ENCODE results near the gene CALR. TPM values are rescaled to one million over a fixed set of nuclear protein-coding genes. Genes with fewer than 3 reads are reported as not detected.

CALR gene
- total and polyA plus RNA-seq, 9 of the 15 experiments (the other 6 are each of a cell fraction or from before 2014, with no cell fraction given), result 126 to 811 (median 642) TPM

DNA sequence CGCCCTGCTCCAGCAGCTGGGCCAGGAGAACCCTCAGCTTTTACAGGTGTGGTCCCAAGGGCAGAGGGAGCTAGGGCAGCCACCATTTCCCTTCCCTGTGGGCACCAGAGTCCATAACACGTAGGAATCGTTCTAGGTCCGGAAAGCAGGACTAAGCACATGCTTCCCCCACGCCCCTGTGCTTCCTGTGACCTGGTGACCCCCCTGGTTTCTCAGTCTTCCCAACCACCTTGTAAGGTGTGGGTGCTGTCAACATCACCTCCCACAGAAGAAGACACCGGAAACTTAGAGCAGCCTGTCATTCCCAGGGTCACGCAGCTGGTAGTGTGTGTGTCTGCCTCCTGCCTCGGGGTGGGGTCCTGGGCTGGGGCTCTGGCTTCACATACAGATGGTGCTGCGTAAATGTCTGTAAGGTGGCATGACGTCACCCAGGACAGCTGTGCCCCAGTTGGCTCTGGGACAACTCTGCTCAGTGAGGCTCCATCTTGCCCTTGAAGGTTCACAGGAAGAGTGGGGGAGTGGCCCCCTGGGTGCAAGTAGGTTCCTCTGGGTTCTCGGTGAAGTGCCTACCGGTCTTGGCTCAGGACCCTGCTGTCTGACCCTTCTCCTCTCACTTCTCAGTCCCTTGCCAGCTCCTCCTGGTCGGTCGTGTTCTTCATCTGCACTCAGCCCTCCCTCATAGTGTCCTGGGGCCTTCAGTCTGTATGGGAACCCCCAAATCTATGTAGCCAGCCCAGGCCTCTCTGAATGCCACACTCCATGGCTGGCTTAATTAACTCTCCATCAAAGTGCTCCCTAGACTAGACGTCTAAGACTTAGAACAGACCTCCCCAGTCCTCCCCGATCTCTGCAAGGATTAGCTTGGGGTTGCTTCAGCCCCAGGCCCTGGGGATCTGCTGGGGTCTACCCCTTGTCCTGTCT, 11.2 kb downstream of the CALR start:
- in situ Hi-C loops (cut with MboI) (no loop called here), intact Hi-C loops (cut with micrococcal nuclease) (no loop called here)
- FAIRE-seq (no peak), ATAC-seq (no peak), DNase-seq (ENCODE audit: extremely low read depth in 1 of 4, low spot score in 3 of 4) (no peak)
- Histone ChIP-seq H4K20me1 (replicated peaks; ENCODE audit: control insufficient read depth, insufficient read depth, low read length) (no peaks in the 10 kb centered on the region; the same call in 1 of the 2 replicates), H2AFZ (ENCODE audit: low read depth, low read length) (no peak overlapping the region), H3K9ac (ENCODE audit: insufficient read depth in 1 of 2, low read depth in 2 of 2, low read length in 2 of 2) (peak overlapping the region in 1 of 2 experiments; percentile 39; a peak in 2 of 4 replicates), H3K27ac (ENCODE audit: extremely low read depth, low read depth, low read length) (no peak overlapping the region), H3K9me1 (ENCODE audit: control insufficient read depth, insufficient read depth, low read length) (peaks cover 5% of the 10 kb centered on the region), H3K27me3 (ENCODE audit: control insufficient read depth in 2 of 2, insufficient read depth in 2 of 2, low read length in 2 of 2) (no peaks in the 10 kb centered on the region), H3K4me2 (ENCODE audit: insufficient read depth, low read length) (no peak overlapping the region), H3K79me2 (ENCODE audit: control insufficient read depth, insufficient read depth, low read length) (peaks cover 57% of the 10 kb centered on the region), H3K9me3 (replicated peaks; ENCODE audit: control insufficient read depth, insufficient read depth, low read depth, low read length) (no peaks in the 10 kb centered on the region), H3K4me3 (no peak overlapping the region), H3K36me3 (ENCODE audit: control insufficient read depth, insufficient read depth, low read length) (peaks cover 78% of the 10 kb centered on the region), H3K4me1 (replicated peaks in 1 of 2; ENCODE audit: control insufficient read depth in 2 of 2, insufficient read depth in 2 of 2, low read length in 2 of 2) (peaks cover 11 to 40% of the 10 kb centered on the region in 2 experiments; a peak in 4 of 5 replicates)
- TF ChIP-seq C11orf30 (IDR thresholded peaks at IDR 0.05; ENCODE audit: low read depth) (no peak), NFYB (IDR thresholded peaks at IDR 0.05; ENCODE audit: extremely low read depth, insufficient read length) (no peak), POLR2AphosphoS5 (IDR thresholded peaks at IDR 0.05; ENCODE audit: control insufficient read depth, insufficient read depth, low read depth, low read length) (0 out of 2 replicates have a peak, but pooled peaks have one; percentile 19), ZNF511 (CRISPR knock-in tag; IDR thresholded peaks at IDR 0.05) (0 out of 2 replicates have a peak, but pooled peaks have one; percentile 30), ZEB2 (IDR thresholded peaks at IDR 0.05) (no peak), ZNF347 (CRISPR knock-in tag; IDR thresholded peaks at IDR 0.05; ENCODE audit: low read depth) (no peak), BCOR (IDR thresholded peaks at IDR 0.05) (no peak)
- TF ChIP-seq, protein P1, sequence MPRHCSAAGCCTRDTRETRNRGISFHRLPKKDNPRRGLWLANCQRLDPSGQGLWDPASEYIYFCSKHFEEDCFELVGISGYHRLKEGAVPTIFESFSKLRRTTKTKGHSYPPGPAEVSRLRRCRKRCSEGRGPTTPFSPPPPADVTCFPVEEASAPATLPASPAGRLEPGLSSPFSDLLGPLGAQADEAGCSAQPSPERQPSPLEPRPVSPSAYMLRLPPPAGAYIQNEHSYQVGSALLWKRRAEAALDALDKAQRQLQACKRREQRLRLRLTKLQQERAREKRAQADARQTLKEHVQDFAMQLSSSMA (CRISPR knock-in tag; IDR thresholded peaks at IDR 0.05), result no peak
- TF ChIP-seq, protein P2, sequence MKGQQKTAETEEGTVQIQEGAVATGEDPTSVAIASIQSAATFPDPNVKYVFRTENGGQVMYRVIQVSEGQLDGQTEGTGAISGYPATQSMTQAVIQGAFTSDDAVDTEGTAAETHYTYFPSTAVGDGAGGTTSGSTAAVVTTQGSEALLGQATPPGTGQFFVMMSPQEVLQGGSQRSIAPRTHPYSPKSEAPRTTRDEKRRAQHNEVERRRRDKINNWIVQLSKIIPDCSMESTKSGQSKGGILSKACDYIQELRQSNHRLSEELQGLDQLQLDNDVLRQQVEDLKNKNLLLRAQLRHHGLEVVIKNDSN (CRISPR knock-in tag; IDR thresholded peaks at IDR 0.05), result peak; percentile 10; the same call in 1 of the 2 replicates
- TF ChIP-seq, protein P3, sequence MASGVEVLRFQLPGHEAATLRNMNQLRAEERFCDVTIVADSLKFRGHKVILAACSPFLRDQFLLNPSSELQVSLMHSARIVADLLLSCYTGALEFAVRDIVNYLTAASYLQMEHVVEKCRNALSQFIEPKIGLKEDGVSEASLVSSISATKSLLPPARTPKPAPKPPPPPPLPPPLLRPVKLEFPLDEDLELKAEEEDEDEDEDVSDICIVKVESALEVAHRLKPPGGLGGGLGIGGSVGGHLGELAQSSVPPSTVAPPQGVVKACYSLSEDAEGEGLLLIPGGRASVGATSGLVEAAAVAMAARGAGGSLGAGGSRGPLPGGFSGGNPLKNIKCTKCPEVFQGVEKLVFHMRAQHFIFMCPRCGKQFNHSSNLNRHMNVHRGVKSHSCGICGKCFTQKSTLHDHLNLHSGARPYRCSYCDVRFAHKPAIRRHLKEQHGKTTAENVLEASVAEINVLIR (CRISPR knock-in tag; IDR thresholded peaks at IDR 0.05), result no peak
- WGBS (ENCODE audit: insufficient coverage, low coverage, missing lambda C conversion rate), result 94% methylated on average over 15 of the region's 16 CpGs
- ChIA-PET CTCF (ENCODE audit: low intra/inter-chr PET ratio) (no interaction called here), POLR2A (interaction anchor here (1.0 kb wide), 1 partner anchor 109 kb away, joined by 3 read pairs; no protein-coding TSS in a partner anchor)
- no TSS peak for BruUV-seq (replicated peaks)
